ENCODE results near the gene GATM. TPM values are rescaled to one million over a fixed set of nuclear protein-coding genes. Genes with fewer than 3 reads are reported as not detected.

Gene GATM
- total and polyA plus RNA-seq, 7 donors: 10.2 to 51.4 (median 38.4) TPM

DNA sequence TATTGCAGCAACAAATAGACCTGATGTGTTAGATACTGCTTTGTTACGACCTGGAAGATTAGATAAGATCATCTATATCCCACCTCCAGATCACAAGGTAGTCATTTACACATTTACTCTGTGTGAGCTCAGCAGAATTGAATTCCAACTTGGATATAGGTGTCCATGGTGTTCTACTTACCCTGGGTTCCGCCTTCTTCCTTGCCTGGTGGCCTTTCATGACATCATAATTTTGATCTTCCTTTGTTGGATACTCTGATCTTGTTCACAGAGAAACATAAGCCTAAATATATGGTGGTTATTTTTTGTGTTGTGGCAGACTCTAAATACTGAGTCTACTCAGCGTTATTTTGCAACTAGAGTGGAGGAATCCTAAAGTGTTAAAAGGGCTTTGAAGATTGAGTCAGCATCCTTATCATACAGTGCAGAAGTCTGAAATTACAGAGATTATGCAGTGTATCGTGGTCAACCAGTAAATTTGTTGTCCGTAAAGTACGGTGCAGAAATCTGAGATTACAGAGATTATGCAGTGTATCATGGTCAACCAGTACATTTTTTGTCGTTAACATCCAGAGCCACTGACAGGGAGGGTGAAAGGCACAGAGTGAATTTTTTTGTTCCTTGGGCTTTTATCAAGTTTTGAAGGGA lies 39.1 kb upstream of the GATM start:
- Histone ChIP-seq H3K4me3 (no peak overlapping the region), H3K4me1 (no peaks in the 10 kb centered on the region), H3K36me3 (peaks cover 11 to 100% (median 50%) of the 10 kb centered on the region in 4 donors), H3K27ac (no peak overlapping the region), H3K9me3 (no peaks in the 10 kb centered on the region), H3K27me3 (no peaks in the 10 kb centered on the region)
- TF ChIP-seq POLR2AphosphoS5 (IDR thresholded peaks at IDR 0.05) (no peak), POLR2A (IDR thresholded peaks at IDR 0.05) (no peak)
- TF ChIP-seq, protein P1, sequence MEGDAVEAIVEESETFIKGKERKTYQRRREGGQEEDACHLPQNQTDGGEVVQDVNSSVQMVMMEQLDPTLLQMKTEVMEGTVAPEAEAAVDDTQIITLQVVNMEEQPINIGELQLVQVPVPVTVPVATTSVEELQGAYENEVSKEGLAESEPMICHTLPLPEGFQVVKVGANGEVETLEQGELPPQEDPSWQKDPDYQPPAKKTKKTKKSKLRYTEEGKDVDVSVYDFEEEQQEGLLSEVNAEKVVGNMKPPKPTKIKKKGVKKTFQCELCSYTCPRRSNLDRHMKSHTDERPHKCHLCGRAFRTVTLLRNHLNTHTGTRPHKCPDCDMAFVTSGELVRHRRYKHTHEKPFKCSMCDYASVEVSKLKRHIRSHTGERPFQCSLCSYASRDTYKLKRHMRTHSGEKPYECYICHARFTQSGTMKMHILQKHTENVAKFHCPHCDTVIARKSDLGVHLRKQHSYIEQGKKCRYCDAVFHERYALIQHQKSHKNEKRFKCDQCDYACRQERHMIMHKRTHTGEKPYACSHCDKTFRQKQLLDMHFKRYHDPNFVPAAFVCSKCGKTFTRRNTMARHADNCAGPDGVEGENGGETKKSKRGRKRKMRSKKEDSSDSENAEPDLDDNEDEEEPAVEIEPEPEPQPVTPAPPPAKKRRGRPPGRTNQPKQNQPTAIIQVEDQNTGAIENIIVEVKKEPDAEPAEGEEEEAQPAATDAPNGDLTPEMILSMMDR (IDR thresholded peaks at IDR 0.05): no peak
- intact Hi-C loops (cut with DNase I): no loop called here
- 86 to 91% methylated on average over 7 of the region's 7 CpGs for WGBS, 2 donors
- no peak for DNase-seq

DNA sequence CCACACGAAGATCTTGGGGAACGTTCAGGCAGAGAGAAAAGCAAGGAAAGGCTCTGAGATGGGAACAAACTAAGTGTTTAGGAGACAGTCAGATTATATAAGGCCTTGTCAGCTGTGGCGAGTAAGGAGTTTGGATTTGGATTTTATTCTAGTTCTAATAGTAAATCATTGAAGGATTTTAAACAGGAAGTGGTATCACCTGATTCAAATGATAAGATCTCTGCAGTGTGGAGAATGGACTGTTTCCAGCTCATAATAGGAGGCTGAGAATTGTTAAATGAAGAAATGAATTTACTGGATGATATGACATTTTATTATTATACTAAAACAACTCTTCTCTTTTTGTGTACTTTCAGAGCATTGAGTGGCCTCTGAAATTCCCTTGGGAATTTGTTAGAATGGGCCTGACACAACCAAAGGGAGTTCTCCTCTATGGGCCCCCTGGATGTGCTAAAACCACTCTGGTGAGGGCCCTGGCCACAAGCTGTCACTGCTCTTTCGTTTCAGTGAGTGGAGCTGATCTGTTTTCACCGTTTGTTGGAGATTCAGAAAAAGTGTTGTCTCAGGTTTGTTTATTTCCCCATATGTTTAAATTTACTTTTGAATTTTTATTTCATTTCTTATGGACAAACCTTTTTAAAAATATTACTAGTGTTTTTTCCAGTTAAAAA lies 36.0 kb upstream of the GATM start:
- intact Hi-C loops (cut with DNase I): no loop called here
- no peaks in the 10 kb centered on the region for H3K27me3 ChIP-seq
- H3K36me3 ChIP-seq: peaks cover 34 to 100% (median 61%) of the 10 kb centered on the region in 4 donors
- TF ChIP-seq POLR2AphosphoS5 (IDR thresholded peaks at IDR 0.05) (no peak), EP300 (IDR thresholded peaks at IDR 0.05) (no peak), POLR2A (IDR thresholded peaks at IDR 0.05) (no peak)
- TF ChIP-seq, protein P1 (IDR thresholded peaks at IDR 0.05): no peak
- H3K9me3 ChIP-seq: no peaks in the 10 kb centered on the region
- H3K4me1 ChIP-seq: no peaks in the 10 kb centered on the region
- no peak overlapping the region for H3K27ac ChIP-seq
- DNase-seq: no peak
- no peak overlapping the region for H3K4me3 ChIP-seq
- WGBS, 2 donors: 17 to 63% methylated on average over 5 of the region's 5 CpGs

DNA sequence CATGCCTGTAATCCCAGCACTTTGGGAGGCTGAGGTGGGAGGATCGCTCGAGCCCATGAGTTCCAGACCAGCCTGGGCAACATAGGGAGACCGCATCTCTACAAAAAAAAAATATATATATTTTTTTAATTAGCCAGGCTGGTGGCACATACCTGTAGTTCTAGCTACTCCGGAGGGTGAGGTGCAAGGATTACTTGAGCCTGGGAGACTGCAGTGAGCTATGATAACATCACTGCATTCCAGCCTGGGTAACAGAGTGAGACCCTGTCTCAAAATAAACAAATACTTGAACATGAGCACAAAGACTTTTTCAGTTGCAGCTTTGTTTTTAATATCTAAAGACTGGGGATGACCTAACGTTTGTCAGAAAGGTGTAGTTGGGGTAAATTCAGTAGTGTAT lies 31.3 kb upstream of the GATM start:
- H3K27me3 ChIP-seq: no peaks in the 10 kb centered on the region
- no peaks in the 10 kb centered on the region for H3K9me3 ChIP-seq
- H3K4me3 ChIP-seq: no peak overlapping the region
- intact Hi-C loops (cut with DNase I): no loop called here
- 91 to 95% methylated on average over 5 of the region's 5 CpGs for WGBS, 2 donors
- H3K27ac ChIP-seq: no peak overlapping the region
- peaks cover 42 to 97% (median 50%) of the 10 kb centered on the region in 4 donors for H3K36me3 ChIP-seq
- TF ChIP-seq POLR2AphosphoS5 (IDR thresholded peaks at IDR 0.05) (no peak), EP300 (IDR thresholded peaks at IDR 0.05) (no peak), POLR2A (IDR thresholded peaks at IDR 0.05) (no peak)
- TF ChIP-seq, protein P1 (IDR thresholded peaks at IDR 0.05): no peak
- no peak for DNase-seq
- H3K4me1 ChIP-seq: peaks cover 0 to 12% (median 6%) of the 10 kb centered on the region in 4 donors

DNA sequence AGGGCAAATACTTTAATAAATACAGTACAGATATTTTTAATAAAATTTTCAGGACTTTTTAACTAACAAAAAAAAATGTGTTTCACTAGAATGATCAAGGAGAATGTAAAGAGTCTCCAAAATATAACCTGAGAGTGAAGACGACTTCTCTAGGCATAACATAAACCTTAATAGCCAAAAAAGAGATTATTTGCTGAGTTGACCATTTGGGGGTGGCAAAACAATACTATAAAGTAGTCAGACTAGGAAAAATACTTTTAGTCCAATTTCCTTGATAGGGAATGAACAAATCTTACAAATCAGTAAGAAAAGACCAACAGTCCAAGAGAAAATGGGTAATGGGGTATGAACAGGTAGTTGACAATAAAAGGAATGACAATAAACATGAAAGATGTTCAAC lies 29.4 kb upstream of the GATM start:
- Histone ChIP-seq H3K4me1 (peaks cover 0 to 30% (median 17%) of the 10 kb centered on the region in 4 donors), H3K4me3 (no peak overlapping the region), H3K9me3 (no peaks in the 10 kb centered on the region), H3K27ac (no peak overlapping the region), H3K36me3 (peaks cover 32 to 79% (median 42%) of the 10 kb centered on the region in 4 donors), H3K27me3 (no peaks in the 10 kb centered on the region)
- TF ChIP-seq EP300 (IDR thresholded peaks at IDR 0.05) (no peak), POLR2A (IDR thresholded peaks at IDR 0.05) (no peak), POLR2AphosphoS5 (IDR thresholded peaks at IDR 0.05) (no peak)
- TF ChIP-seq, protein P1 (IDR thresholded peaks at IDR 0.05): no peak
- no peak for DNase-seq
- 95 to 100% methylated on average over 1 of the region's 1 CpG for WGBS, 2 donors
- intact Hi-C loops (cut with DNase I): no loop called here
